Progenitor cell of endocrine pancreas (in vitro differentiated cells): Measurements from ENCODE around the gene RGS3. TPM values are rescaled to one million over a fixed set of nuclear protein-coding genes. Genes with fewer than 3 reads are reported as not detected.

ENCODE experiments used
- DNase-seq: peaks from one replicate; pipeline ENCODE4 v3.0.0; 2021; ENCODE audit warnings: low spot score; ENCODE audit not compliant: unreplicated experiment
- H3K27ac Mint-ChIP-seq: 2 replicates; pipeline ENCODE4 v1.8.0; 2021; ENCODE audit warnings: mild to moderate bottlenecking, moderate library complexity, mixed read lengths
- H3K27me3 Mint-ChIP-seq: 2 replicates; pipeline ENCODE4 v1.8.0; 2021; ENCODE audit warnings: mixed read lengths
- H3K36me3 Mint-ChIP-seq: 2 replicates; pipeline ENCODE4 v1.8.0; 2022; ENCODE audit warnings: mixed read lengths; ENCODE audit not compliant: insufficient read depth
- H3K4me1 Mint-ChIP-seq: 2 replicates; pipeline ENCODE4 v1.8.0; 2021; ENCODE audit warnings: low read depth, mixed read lengths
- H3K4me3 Mint-ChIP-seq: 2 replicates; pipeline ENCODE4 v1.8.0; 2021; ENCODE audit warnings: low read depth, mild to moderate bottlenecking, moderate library complexity, mixed read lengths
- H3K9me3 Mint-ChIP-seq: 2 replicates; pipeline ENCODE4 v1.8.0; 2021; ENCODE audit warnings: low read depth, mixed read lengths
- CTCF ChIP-seq: fragments of 200-600 bp; sonication (generic); IDR thresholded peaks from one replicate; pipeline ENCODE4 v1.5.0; 2021; ENCODE audit warnings: antibody characterized with exemption, mild to moderate bottlenecking; ENCODE audit not compliant: unreplicated experiment
- total RNA-seq: library from RNA; stranded (reverse); gene quantifications from 2 replicates; pipeline ENCODE4 v1.2.1, GENCODE V29; 2021

RGS3 gene
- total RNA-seq, 1 donor from 2014 or later: 39.3 TPM

- no peak for TF ChIP-seq CTCF
- Mint-ChIP-seq H3K4me3 (no peak overlapping the region), H3K27me3 (no peaks in the 10 kb centered on the region), H3K9me3 (peaks cover 18% of the 10 kb centered on the region), H3K27ac (no peak overlapping the region), H3K4me1 (peaks cover 17% of the 10 kb centered on the region), H3K36me3 (peaks cover 2% of the 10 kb centered on the region)
- DNase-seq: no peak
These were observed 177.8 kb downstream of the RGS3 start for GRCh38 chr9:113641100-113641885.

GRCh38 chr9:113644321-113644720 is 180.8 kb downstream of the RGS3 start:
- peaks cover 2% of the 10 kb centered on the region for H3K36me3 Mint-ChIP-seq
- H3K27ac Mint-ChIP-seq: no peak overlapping the region

GRCh38 chr9:113645227-113645977 is 181.9 kb downstream of the RGS3 start:
- DNase-seq: no peak
- H3K36me3 Mint-ChIP-seq: peaks cover 2% of the 10 kb centered on the region
- no peaks in the 10 kb centered on the region for H3K27me3 Mint-ChIP-seq
- peaks cover 21% of the 10 kb centered on the region for H3K9me3 Mint-ChIP-seq
- no peak overlapping the region for H3K4me3 Mint-ChIP-seq
- TF ChIP-seq CTCF: no peak
- no peak overlapping the region for H3K27ac Mint-ChIP-seq
- H3K4me1 Mint-ChIP-seq: peaks cover 15% of the 10 kb centered on the region

More at GRCh38 chr9:113644321-113644720, 180.8 kb downstream of the RGS3 start:
- no peak overlapping the region for H3K4me3 Mint-ChIP-seq
- H3K4me1 Mint-ChIP-seq: peaks cover 13% of the 10 kb centered on the region
- no peak for TF ChIP-seq CTCF
- H3K9me3 Mint-ChIP-seq: peaks cover 21% of the 10 kb centered on the region
- no peaks in the 10 kb centered on the region for H3K27me3 Mint-ChIP-seq
- DNase-seq: no peak

GRCh38 chr9:113645978-113646253 is 182.4 kb downstream of the RGS3 start:
- TF ChIP-seq CTCF: no peak
- H3K9me3 Mint-ChIP-seq: peaks cover 21% of the 10 kb centered on the region
- DNase-seq: no peak
- peaks cover 18% of the 10 kb centered on the region for H3K4me1 Mint-ChIP-seq
- H3K36me3 Mint-ChIP-seq: peaks cover 2% of the 10 kb centered on the region
- H3K27ac Mint-ChIP-seq: no peak overlapping the region
- no peak overlapping the region for H3K4me3 Mint-ChIP-seq
- no peaks in the 10 kb centered on the region for H3K27me3 Mint-ChIP-seq

- H3K36me3 Mint-ChIP-seq: peaks cover 2% of the 10 kb centered on the region
- TF ChIP-seq CTCF: no peak
- peaks cover 21% of the 10 kb centered on the region for H3K9me3 Mint-ChIP-seq
- H3K27me3 Mint-ChIP-seq: no peaks in the 10 kb centered on the region
- DNase-seq: no peak
- peaks cover 19% of the 10 kb centered on the region for H3K4me1 Mint-ChIP-seq
- no peak overlapping the region for H3K27ac Mint-ChIP-seq
- H3K4me3 Mint-ChIP-seq: no peak overlapping the region
These were observed 183.0 kb downstream of the RGS3 start for GRCh38 chr9:113646491-113646890.

Other genes starting within 250 kb of the RGS3 start
- gene FKBP15, start 242.4 kb upstream of the RGS3 start, total RNA-seq: 26.9 and 29.3 TPM in 2 replicates
- 28.2 and 28.5 TPM in 2 replicates for gene SLC31A1, start 242.2 kb upstream of the RGS3 start, total RNA-seq
- gene CDC26, start 188.2 kb upstream of the RGS3 start, total RNA-seq: 33.0 and 36.6 TPM in 2 replicates
- gene PRPF4, start 188.1 kb upstream of the RGS3 start, total RNA-seq: 33.6 and 35.1 TPM in 2 replicates
- gene RNF183, start 160.4 kb upstream of the RGS3 start, total RNA-seq: 0.26 and 0.44 TPM in 2 replicates
- 5.1 and 5.7 TPM in 2 replicates for gene WDR31, start 123.5 kb upstream of the RGS3 start, total RNA-seq
- gene BSPRY, start 114.2 kb upstream of the RGS3 start, total RNA-seq: 18.8 and 19.7 TPM in 2 replicates
- gene HDHD3, start 86.7 kb upstream of the RGS3 start, total RNA-seq: 77.4 and 83.9 TPM in 2 replicates
- gene ALAD, start 62.4 kb upstream of the RGS3 start, total RNA-seq: 59.3 and 64.3 TPM in 2 replicates
- 36.6 and 40.5 TPM in 2 replicates for gene POLE3, start 53.1 kb upstream of the RGS3 start, total RNA-seq
- 0.51 and 1.6 TPM in 2 replicates for gene C9orf43, start 53.0 kb upstream of the RGS3 start, total RNA-seq